AG10803 (cell line): ENCODE results near the gene RASSF3.

Source experiments
- DNase-seq: peaks from one replicate; pipeline ENCODE4 v3.0.0; 2010; ENCODE audit warnings: low read depth
- H3K4me3 ChIP-seq: 2 replicates; pipeline ENCODE4 v1.5.1; 2011; ENCODE audit warnings: mild to moderate bottlenecking, low read length, control low read depth
- CTCF ChIP-seq: conservative IDR thresholded peaks from 2 replicates; pipeline ENCODE4 v1.5.1; 2011; ENCODE audit warnings: mild to moderate bottlenecking, low read length, control low read depth, inconsistent platforms

RASSF3 gene

GRCh38 chr12:64663015-64663414 is 52.7 kb downstream of the RASSF3 start:
- DNase-seq = no peak
- H3K4me3 ChIP-seq = no peak overlapping the region
- TF ChIP-seq CTCF = no peak

- DNase-seq = no peak
- TF ChIP-seq CTCF = no peak
- H3K4me3 ChIP-seq = no peak overlapping the region
These were observed 55.2 kb downstream of the RASSF3 start for GRCh38 chr12:64665514-64665913.

GRCh38 chr12:64666054-64666914 is 56.0 kb downstream of the RASSF3 start:
- DNase-seq = no peak
- TF ChIP-seq CTCF = no peak
- H3K4me3 ChIP-seq = no peak overlapping the region

GRCh38 chr12:64667793-64668192 is 57.5 kb downstream of the RASSF3 start:
- DNase-seq = no peak
- no peak overlapping the region for H3K4me3 ChIP-seq
- TF ChIP-seq CTCF = no peak

- no peak overlapping the region for H3K4me3 ChIP-seq
- no peak for DNase-seq
- TF ChIP-seq CTCF = no peak
These were observed 59.1 kb downstream of the RASSF3 start for GRCh38 chr12:64669270-64669842.

GRCh38 chr12:64670019-64670418 is 59.7 kb downstream of the RASSF3 start:
- H3K4me3 ChIP-seq = no peak overlapping the region
- DNase-seq = no peak
- TF ChIP-seq CTCF = no peak

GRCh38 chr12:64670919-64671639 is 60.8 kb downstream of the RASSF3 start:
- TF ChIP-seq CTCF = no peak
- no peak overlapping the region for H3K4me3 ChIP-seq
- DNase-seq = peak; percentile 60
